Caki2 (cell line): Measurements from ENCODE around the gene TMEM255A. TPM values are rescaled to one million over a fixed set of nuclear protein-coding genes. Genes with fewer than 3 reads are reported as not detected.
A peak's percentile ranks its signal among the peaks of the same experiment; 100 is the strongest.

ENCODE experiments used
- DNase-seq: peaks from one replicate; pipeline ENCODE4 v3.0.0-alpha.2; 2015; ENCODE audit warnings: low read depth
- in situ Hi-C: cut with HindIII; loops from 2 replicates; pipeline ENCODE4 v1.10.0; 2016; ENCODE audit warnings: low sequenced_read_pairs, low pct_unique_long_range_greater_than_20kb, mixed read lengths
- total RNA-seq: library from RNA; depleted of rRNA; stranded (reverse); fragments of >200 nt; shearing (Covaris generic); gene quantifications from 2 replicates; pipeline ENCODE4 v1.2.3, GENCODE V29; 2014; ENCODE audit warnings: low replicate concordance

Gene TMEM255A
- total RNA-seq, 1 experiment from 2014 or later = 0.41 TPM

DNA sequence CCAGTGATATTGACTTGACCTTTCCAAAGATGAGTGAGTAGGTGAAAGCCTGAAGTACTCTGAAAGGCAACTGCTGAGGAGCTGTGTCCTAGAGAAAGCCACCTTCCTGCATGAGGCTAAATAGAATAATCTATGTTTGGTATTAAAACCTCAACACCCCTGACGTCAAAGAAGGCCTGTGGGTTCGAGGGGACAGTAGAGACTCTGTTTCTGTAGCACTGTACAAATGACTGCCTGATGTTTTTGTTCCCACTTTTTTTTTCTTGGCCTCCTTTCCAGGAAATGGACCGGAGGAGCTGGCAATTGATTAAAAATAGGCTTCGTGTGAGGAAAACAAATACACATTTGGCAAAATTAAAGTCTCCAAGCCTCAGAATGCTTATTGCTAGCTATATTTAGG, 29.5 kb downstream of the TMEM255A start:
- DNase-seq = no peak
- in situ Hi-C loops = no loop called here

DNA sequence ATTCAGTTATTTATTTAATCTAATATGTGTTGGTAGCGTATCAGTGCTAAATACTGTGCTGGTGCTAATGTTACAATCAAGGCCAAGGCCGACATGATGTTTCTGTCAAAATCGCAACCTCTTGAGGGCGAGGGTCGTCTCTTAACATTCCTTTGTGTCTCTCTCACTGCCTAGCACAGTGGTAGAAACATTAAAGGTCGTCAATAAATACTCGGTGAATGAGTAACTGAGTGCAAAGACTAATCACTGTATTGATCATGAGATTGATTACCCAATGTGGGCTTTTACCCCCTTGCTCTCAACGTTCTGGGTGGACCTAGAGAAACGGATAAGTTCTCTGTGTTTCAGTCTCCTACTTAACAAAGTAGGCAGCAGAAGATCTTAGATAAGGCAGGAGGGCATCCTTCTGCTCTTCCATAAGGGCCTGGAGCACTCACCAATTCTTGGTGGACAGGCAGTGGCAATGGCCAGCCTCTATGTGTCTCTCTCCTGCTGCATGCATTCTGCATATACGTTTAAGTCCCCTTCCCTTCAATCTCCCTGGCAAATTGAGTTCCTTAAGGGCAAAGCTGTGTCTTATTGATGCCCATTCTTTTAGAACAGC, 30.1 kb downstream of the TMEM255A start:
- no peak for DNase-seq
- in situ Hi-C loops = no loop called here

GRCh38 chrX:120274958-120275357, 36.3 kb downstream of the TMEM255A start:
- DNase-seq = no peak
- in situ Hi-C loops = no loop called here

DNA sequence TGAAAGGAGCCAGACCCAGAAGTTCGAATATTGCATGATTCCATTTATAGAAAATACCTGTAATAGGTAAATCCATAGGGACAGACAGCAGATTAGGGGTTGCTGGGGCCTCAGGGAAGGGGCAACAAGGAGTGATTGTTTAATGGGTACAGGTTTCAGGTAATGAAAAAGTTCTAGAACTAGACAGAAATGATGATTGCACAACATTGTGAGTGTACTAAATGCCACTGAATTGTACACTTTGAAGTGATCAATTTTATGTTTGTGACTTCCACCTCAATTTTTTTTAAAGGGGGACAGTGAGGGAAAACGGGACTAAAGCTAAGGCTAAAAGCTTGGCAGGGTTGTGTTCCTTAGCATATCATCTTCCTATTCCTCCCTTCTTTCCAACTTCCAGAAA, 37.1 kb downstream of the TMEM255A start:
- DNase-seq = no peak
- in situ Hi-C loops = no loop called here

DNA sequence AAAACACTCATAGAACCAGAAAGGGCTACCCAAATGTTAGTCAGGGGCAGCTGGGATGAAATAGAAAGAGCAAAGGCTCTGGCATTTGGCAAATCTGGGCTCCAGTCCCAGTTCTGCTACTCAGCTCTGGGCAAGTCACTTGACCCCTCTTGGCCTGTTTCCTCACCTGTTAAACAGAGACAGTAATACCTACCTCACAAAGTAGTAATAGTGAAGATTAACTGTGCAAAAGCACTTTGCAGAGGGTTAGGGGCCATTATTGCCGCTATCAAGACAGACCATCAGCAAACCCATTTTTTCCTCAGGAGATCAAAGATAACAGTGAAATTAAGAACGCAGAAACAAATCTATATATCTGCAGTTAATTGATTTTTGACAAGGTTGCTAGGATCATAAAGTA, 40.0 kb downstream of the TMEM255A start:
- in situ Hi-C loops = no loop called here
- DNase-seq = no peak

GRCh38 chrX:120270567-120270966, 40.7 kb downstream of the TMEM255A start:
- no peak for DNase-seq
- in situ Hi-C loops = no loop called here

GRCh38 chrX:120269373-120270035, 41.8 kb downstream of the TMEM255A start:
- in situ Hi-C loops = no loop called here
- DNase-seq = no peak

- no peak for DNase-seq
- in situ Hi-C loops = no loop called here
These were observed 46.9 kb downstream of the TMEM255A start for GRCh38 chrX:120264341-120264740.

DNA sequence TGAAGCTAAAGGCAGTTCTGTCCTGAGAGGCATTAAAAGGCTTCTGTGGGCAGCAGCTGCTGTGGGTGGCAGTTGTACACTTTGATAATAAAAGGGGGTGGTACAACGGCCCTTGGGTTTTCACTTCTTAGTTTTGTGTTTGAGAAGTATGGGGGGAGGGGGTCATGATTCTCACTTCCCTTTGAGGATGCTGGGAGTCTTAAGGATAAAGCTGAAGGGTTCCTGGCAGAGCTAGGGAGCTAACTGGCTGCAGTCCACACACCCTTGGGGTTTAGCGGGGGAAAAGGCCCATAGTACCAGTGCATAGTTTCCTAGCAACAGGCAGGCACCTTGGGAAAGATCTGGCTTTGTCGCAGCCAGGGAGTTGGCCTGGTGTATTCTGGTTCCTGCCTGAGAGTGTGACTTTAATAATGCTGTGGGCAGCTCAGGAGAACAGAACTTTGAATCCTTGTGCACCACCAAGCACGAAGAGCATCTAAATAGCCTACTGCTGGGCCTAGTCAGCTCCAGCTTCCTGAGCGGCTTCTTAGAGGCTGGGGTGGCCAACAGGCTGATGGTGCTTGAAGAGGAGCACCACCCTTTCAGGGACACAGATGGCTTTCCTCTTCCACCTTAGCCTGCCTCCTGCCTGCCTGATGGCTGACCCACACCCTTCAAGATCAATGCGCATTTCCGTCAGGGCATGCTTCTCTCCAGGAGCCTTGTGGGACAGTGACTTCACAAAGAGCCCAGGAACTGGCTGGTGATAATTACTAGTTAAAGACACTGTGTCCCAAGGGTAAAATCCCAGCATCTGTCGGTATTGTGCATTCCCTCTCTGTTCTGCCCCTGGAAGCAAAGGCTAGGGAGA, 48.2 kb downstream of the TMEM255A start:
- in situ Hi-C loops = no loop called here
- DNase-seq = no peak

DNA sequence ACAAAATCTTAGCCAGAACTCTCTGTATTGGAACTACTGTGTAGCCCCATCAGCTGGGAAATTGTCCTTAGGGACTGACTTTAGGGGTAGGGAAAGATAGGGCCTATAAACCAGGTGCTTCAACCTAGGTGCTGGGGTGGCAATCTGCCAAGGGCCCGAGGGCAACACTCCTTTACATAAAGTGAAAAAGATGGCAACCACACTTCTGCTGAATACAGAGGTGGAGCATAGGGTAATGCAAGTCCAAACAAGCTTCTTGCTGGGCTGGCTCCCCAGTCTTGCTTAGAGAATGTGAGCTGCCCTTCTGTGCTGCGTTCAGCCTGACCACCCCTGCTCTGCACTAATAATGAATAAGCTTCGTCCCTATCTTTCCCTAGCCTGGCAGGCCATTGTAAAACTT, 50.9 kb downstream of the TMEM255A start:
- DNase-seq = no peak
- in situ Hi-C loops = no loop called here

GRCh38 chrX:120253784-120254183, 57.5 kb downstream of the TMEM255A start:
- in situ Hi-C loops = no loop called here
- DNase-seq = no peak

GRCh38 chrX:120251471-120252011, 59.7 kb downstream of the TMEM255A start:
- peak; percentile 33 for DNase-seq
- in situ Hi-C loops = no loop called here

DNA sequence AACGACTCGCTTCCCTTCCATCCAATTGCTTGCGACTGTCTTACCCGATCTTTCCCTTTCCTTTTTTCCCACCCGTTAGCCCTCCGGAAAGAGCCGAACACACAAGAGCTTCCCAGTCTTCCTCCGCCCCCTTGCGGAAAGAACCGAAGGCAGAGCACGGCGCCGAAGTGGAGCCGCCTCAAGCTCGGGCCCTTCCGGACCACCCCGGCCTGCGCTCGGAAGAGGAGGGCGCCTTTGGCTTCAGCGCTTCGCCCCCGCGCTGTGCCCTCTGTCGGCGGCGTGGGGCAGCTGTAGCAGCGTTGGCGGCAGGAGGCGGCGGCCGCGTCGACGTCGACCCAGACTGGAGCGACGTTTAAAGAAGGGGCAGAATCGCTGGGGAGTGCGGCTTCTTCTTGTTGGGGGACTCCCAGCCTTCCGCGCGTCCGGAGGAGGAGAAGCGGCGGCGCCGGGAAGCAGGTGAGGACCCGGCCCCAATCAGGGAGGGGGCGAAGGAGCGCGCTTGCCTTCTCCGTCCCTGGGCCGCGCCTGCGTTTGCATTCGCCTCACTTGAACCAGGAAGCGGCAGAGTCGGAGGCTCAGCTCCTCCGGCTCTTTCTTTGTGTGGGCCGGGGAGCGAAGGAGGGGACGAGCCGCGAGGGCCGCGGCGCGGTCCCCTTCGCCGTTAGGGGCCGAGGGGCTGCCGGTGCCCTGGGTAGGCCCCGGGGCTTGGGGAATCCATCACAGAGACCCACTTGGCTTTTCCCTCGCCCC, 60.6 kb downstream of the TMEM255A start, which contains the start of gene ZBTB33:
Gene ZBTB33, plus strand, starts transcription at position 291 of the 750 bp plus-strand sequence. CDS start 2,604 bp downstream, outside the sequence.
- in situ Hi-C loops = no loop called here
- DNase-seq = peak; percentile 95

DNA sequence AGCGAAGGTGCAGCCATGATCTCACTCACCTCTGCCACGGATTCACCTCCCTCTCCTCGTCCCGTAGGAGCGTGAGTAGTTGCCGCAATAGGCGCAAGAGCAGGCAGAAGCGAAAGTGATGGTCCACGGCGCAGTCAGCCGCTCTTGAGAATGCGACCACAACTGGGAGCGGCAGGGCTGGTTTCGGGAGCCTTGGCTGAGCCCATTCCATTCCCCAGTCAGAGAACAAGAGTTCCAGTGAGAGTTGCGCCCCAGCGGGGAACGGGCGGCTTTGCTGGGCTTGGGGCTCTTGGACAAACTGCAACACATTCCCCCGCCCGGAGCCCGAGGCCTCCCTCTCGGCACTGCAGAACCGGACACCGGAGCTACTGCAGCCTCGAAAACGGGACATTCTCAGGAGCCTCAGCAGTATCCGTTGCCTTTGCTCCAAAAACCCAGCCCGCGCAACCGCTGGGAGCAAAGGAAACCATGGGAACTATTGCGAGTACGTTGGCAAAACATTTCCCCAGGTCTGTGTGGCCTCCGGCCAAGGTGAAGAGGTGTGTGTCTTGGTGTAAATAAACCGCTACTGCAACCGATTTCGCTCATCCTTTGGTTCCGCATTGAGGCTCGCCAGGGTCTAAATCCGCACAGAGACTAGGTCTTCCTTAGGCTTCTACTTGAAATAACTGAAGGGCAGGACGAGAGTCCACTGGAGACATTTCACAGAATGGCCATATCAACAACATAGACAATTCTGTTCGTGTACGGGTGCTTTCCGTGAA, 66.3 kb downstream of the TMEM255A start:
- DNase-seq = peak; percentile 69
- in situ Hi-C loops = no loop called here

- in situ Hi-C loops = no loop called here
- no peak for DNase-seq
These were observed 66.9 kb downstream of the TMEM255A start for GRCh38 chrX:120244395-120244734.

DNA sequence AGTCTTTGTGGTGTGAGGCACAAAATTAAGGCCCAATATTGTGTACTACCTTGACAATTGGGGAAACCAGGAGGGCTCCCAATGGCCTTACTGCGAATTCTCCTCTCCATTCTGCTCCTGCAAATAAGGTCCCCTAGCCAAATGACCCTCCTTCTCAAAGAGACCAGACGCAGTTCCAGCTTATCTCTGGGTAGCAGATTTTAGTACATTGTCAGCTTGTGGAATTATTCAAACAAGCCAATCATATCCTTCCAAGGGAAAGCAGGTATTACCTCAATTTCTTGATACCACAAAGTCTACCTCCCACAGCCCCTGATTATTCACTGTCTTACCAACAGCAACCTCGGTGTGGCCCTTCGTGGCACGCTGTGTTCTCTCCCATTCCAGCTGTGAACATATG, 68.4 kb downstream of the TMEM255A start:
- no peak for DNase-seq
- in situ Hi-C loops = no loop called here

DNA sequence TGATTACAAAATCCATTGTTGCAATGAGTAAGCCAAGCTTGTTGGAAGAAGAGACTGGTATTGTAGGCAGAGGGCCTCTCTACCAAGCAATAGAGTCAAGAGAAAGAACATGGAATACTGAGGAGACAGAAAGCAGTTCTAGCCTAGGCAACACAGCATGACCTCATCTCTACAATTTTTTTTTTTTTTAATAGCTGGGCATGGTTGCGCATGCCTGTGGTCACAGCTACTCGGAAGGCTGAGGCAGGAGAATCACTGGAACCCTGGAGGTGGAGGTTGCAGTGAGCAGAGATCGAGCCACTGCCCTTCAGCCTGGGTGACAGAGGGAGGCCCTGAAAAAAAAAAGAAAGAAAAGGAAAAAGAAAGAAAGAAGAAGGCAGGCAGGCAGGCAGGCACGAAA, 72.3 kb downstream of the TMEM255A start:
- DNase-seq = peak; percentile 4
- in situ Hi-C loops = no loop called here
